Stimulated activated CD4-positive, alpha-beta T cell treated with anti-CD3 and anti-CD28 coated beads, Interleukin-1b, Interleukin-23, amount 100 ng/mL, for 48 hours (primary cell): ENCODE data around the gene EPAS1.
A peak's percentile ranks its signal among the peaks of the same experiment; 100 is the strongest.
"Not testable (repeated sequence)": the region's sequence is repeated elsewhere in the genome, so short reads cannot be mapped to it uniquely, and the experiment has no call there.

Experiments used
- DNase-seq: peaks from one replicate; pipeline ENCODE4 v3.0.0-alpha.2; 2020

The EPAS1 gene

DNA sequence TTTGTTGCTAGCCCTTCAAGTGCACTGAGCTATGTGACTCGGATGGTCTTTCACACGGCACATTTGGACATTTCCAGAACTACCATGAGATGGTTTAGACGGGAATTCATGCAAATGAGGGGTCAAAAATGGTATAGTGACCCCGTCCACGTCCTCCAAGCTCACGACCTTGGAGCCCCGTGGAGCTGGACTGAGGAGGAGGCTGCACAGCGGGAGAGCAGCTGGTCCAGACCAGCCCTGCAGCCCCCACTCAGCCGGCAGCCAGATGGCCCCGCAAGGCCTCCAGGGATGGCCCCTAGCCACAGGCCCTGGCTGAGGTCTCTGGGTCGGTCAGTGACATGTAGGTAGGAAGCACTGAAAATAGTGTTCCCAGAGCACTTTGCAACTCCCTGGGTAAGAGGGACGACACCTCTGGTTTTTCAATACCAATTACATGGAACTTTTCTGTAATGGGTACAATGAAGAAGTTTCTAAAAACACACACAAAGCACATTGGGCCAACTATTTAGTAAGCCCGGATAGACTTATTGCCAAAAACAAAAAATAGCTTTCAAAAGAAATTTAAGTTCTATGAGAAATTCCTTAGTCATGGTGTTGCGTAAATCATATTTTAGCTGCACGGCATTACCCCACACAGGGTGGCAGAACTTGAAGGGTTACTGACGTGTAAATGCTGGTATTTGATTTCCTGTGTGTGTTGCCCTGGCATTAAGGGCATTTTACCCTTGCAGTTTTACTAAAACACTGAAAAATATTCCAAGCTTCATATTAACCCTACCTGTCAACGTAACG is 88.8 kb downstream of the EPAS1 start:
- no peak for DNase-seq

DNA sequence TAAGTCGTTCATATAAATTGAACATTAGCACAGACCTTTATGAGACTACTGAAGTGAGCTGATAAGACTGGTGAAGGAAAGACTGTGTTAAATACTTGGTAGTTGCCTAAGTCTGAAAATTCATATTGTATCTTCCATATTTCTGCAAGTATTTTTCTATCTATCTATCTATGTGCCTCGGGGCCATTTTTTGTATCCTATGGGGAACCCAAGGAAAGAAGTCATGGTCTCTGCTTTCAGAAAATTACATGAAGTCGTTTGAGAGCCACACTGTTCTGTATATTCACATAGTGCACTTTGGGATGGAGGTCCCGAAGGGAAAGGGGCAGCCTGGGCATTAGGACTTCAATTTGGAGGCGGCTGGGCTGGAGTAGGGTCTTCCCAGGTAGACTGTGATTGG is 89.6 kb downstream of the EPAS1 start:
- no peak for DNase-seq

DNA sequence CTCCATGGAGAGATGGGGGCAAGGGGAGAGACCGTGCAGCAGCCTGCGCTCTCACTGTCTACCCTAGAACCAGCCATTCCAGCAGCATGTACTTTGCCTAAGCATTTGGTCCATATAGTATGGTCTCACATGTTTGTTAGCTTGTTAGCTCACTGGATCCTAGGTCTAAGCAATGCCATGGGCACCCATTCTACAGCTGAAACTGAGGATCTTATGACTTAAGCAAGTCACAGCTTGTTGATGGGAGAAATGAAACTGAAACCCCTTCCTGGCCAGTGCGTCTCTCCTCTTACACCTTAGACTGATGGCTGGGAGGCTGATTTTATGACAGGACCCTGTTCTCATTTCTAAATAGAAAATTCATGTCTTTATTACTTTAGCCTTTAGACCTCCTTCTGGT is 90.1 kb downstream of the EPAS1 start:
- DNase-seq, result no peak

DNA sequence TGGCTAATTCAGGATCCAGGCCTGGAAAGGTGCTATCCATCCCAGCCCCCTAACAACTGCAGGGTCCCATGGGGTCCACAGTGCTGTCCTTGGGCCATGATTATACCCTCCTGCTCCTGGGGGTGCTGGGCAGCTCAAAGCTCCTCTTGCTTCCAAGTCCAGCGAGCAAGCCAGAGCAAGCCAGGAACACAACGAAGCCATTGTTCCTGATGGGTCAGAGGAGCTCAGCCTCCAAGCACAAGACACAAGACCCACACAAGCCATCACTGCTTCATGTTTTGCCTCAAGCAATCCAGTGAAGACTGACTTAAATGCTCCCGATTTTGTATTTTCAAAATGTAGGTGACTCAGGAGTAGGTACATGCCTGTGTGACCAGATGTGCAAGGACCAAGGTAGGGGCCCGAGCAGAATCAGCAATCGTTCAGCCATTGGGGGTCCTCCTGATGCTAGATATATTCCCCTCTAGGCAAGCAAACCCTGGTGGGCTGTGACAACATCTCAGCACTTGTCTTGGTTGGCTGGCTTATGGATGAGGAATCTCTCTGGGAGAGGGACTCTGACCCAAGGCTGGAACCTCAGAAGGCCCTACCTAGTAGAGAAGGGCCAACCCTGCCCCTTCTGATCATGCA is 90.8 kb downstream of the EPAS1 start:
- DNase-seq, result no peak

GRCh38 chr2:46388881-46389280 is 91.7 kb downstream of the EPAS1 start:
- DNase-seq, result no peak

DNA sequence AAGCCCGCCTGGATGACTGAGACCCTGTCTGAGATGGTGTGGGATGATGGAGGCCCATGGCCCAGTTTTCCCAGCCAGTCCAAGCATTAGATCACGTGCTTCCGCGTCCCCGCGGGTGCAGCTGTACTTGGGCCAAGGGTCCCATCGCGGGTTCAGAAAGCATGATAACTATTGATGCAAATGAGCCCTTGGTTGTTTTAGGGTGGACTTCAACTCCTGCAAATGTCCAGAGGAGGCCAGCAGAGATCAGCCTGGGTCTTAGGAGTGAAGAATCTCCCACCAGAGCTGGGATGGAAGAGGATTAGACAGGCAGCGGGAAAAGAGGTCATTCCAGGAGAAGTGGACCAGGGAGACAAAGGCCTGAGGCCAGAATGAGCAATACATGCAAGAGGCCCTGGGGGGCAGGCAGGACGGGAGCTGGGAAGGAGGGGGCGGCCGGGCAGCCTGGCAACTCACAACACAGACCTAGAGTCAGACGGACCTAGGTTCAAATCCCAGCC is 92.3 kb downstream of the EPAS1 start:
- DNase-seq, result no peak

DNA sequence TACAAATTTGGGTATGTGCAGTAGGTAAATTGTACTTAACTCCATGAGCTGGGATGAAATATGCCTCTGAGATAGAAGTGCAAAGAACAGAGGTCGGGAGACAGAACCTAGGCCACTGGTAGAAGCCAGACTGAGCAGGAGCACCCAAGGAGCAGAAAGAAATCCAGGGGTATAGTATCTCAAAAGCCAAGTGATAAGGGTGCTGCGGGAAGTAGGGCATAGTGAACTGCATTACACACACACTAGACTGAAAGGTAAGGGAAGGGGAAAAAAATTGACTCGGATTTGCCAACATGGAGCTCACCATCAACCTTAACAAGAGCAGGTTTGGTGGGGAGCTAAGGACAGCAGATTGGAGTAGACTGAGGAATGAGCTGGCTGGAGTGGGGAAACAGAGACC is 92.8 kb downstream of the EPAS1 start:
- DNase-seq, result no peak

- DNase-seq, result no peak
Measured at GRCh38 chr2:46390901-46391395, 93.7 kb downstream of the EPAS1 start.

GRCh38 chr2:46392561-46393346 is 95.5 kb downstream of the EPAS1 start:
- no peak for DNase-seq

DNA sequence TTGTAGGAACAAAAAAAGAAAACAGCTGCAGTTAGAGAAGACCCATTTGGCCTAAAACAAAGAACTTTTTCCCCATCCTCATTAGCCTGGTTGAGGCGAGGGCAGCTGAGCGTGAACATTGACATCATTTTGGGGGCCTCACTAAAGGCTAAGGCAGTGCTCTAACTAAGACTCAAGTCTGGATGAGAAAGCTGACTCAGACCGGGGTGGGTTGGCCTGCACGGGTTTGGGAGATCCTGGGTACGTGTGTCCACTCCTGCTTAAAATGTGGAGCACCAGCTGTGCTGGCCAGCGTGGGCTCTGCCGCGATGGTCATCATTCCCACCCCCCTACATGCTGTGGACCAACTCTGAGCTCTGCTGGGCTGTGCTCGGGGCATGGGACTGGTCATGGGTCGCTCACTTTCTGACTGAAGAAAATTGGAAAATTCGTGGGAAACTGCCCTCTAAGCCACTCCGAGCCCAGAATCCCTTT is 96.2 kb downstream of the EPAS1 start:
- DNase-seq, result no peak

- no peak for DNase-seq
Measured at GRCh38 chr2:46393865-46394264, 96.7 kb downstream of the EPAS1 start.

DNA sequence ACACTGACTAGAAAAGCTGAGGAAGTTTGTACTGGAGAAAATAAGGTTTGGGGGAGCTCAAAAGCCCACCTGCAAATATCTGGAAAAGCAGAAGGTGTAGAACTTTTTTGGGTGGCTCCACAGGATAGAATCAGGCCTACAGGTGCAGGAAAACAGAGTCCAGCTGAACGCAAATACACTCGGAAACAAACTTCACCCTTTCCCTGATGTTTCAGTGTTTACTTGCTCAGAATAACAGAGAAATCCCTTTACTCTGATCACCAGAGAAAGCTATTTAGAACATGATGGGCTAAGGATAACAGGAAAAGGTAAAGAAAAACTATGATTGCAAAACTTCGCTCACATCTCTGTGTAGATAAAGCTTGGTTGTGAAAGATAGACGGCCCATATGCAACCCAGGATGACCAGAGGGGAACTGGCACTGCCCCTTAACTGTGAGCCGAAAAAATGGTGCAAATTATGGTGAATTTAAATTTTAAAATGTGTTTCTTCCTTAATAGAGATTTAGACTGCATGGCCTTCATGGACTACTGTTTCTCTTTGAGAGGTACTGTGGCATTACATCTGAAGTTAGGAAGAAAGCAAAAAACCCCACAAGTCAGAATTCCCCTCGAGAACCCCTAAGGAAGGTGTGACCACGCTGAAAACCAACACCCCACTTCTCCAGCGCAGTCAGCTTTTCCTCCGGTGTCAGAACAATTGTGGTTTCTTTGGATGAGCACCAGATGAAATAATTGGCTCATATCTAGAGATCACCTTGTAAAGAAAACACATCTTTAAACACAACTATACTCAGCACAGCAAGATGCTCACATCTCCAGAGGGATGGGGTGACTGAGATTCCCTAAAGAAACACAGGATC is 97.7 kb downstream of the EPAS1 start:
- DNase-seq, result peak; percentile 22

DNA sequence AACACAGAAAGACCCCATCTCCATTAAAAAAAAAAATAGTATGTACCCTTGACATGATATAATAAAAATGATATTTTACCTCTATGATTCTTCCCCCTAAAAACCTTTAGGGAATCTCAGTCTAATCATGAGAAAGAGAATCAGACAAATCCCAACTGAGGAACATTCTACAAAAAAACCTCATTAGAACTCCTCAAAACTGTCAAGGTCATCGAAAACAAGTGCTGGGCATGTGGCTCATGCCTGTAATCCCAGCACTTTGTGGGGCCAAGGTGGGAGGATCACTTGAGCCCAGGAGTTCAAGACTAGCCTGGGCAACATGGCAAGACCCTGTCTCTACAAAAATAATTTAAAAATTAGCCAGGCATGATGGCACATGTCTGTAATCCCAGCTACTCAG is 98.5 kb downstream of the EPAS1 start:
- not testable (repeated sequence) for DNase-seq

DNA sequence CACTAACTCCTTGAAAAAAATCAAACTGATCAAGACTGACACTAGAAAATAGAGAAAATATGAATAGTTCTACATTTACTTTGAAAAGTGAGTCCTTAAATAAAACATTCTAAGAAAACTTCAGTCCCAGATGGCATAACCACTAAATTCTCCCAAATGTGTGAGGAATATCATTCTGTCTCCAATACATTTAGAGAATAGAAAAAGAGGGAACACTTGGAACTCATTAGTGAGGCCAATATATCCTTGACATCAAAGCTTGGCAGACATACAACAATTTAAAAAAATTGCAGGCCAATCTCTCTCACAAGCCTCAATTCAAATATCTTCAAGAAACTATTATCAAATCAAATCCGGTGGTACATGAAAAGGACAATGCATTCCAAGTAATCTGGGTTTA is 102.8 kb downstream of the EPAS1 start:
- DNase-seq, result no peak

DNA sequence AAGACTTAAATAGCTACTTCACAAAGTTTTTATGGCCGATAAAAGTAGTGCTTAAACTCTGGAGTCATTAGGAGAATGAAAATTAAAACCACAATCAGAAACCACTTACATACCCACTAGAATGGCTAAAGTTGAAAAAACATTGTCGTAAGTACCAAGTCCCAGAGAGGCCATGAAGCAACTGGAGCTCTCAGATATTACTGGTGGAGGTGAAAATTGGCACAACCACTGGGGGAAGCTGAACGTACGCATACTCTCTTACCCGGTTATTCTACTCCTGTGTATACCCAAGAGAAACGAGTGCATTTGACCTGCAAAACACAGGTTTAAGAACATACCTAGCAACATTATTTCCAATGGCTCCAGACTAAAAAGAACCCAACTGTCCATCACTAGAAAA is 105.7 kb downstream of the EPAS1 start:
- no peak for DNase-seq

DNA sequence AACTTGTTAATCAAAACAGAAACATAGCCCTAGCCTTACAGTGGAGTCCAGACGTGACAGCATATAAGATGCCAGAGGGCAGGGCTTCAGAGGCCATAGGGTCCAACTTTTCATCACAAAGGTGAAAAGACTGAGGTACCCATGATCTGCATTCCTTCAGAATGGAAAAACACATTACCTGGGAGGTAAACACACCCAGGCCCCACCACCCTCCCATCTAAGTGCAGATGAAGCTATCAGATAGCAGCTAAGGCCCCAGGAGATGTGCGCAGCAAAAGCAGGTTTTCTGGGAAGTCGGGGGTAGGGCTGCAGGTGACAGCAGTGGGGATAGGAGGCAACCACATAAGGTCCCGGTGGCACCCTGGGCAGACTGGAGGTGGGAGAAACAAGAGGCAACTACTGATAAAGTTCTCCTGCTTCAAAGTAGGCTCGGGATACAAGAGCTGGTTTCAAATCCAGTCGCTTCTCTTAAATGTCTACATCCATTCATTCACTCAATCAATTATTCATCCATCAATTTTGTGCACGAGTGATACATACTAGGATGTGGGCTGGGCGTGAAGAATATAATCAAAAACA is 107.1 kb downstream of the EPAS1 start:
- DNase-seq, result no peak

DNA sequence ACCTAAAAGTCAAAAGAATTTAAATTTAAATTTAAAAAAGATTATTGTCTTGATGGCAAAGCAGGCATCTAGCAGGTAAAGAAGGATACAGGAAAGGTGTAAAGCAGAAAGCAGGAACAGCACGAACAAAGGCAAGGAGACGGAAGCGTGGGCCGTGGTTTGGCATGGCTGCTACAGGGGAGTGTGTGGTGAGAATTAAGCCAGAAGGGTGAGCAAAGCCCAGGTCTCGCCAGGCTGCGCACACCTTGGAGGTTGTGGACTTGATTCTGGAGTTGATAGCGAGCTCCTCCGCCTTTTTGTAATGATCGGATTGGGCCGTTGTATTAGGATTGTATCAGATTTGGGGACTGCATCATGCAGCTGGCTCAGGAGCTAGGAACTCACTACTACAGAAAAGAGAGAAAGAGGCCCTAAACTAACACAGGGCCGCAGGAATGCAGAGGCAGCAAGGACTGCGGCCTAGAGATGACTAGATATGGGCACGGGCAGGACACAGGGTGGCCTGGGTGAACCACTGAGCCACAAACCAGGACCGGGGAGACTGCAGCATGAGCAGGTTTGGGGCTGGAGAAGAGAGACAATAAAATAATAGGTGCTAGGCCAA is 110.7 kb downstream of the EPAS1 start:
- no peak for DNase-seq

DNA sequence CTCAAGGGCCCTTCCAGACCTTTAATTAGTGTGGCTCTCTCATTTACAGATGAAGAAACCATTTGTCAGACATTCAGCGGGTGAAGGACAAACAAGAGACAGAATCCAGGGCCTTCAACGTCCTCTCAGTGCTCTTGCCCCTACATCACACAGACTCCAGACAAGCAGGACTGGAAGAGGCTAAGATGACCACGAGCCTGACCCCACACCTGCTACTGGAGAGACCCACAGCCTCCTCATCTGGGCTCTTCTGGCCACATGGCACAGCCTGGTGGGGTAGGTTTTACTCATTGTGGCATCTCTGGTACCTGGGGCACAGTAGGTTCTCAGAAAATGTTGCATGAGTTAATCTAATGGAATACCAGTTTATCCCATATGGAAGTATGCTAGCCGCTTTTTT is 112.5 kb downstream of the EPAS1 start:
- DNase-seq, result no peak

DNA sequence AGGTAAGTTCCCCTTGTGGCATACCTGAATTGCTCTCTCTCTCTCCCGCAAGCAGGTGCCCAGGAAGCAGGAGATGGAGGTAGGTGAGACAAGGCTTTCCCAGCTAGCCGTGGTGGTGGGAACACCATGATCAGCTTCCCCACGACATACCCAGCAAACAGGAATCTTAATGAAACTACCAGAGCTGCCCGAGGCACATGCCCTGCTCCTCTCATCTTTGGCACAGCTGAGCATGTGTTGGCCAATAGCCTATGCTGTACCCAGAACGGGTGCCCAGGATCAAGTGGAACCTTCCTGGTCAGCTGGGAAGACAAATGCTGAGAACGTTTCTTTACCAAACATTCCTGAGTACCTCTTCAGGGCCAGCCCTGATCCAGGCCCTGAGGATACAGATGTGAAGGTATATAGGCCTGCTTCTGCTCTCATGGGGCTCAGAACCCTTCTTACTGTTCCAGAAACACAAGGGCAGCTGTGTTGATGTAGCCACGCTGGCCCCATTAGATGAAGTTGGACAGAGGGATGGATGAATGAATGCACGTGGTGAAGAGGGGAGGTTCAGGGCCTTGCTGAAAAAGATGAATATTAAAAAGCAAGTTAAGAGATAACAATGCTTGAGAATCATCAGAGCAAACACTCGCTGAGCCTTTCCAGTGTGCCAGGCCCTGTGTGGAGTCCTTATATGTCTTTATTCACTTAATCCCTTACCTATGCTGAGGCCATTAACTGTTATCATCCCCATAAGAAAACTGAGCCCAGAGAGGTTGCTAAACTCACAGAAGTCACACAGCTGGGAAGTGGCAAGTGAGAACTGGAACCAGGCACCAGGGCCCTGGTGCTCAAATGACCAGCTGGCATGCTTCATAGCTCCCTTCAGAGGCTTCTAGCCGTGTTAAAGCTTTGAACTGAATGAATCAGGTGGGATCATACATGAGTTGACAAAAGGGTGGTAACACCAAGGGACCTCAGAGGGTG is 113.4 kb downstream of the EPAS1 start:
- no peak for DNase-seq

- no peak for DNase-seq
Measured at GRCh38 chr2:46411245-46411641, 114.0 kb downstream of the EPAS1 start.
